Vagina (tissue), 2 donors: ENCODE data around the gene ESR1. TPM values are rescaled to one million over a fixed set of nuclear protein-coding genes. Genes with fewer than 3 reads are reported as not detected.

Experiments
- DNase-seq, 2 donors: peaks; one replicate each; pipeline ENCODE4 v3.0.0-alpha.2; 2017; ENCODE audit errors: extremely low spot score in 2 of 2
- H3K27ac ChIP-seq: fragments of 200-600 bp; sonication (generic); one replicate; pipeline ENCODE4 v1.5.1; 2019
- H3K27me3 ChIP-seq: fragments of 200-600 bp; sonication (generic); one replicate; pipeline ENCODE4 v1.5.1; 2019
- H3K36me3 ChIP-seq, 2 donors: fragments of 200-600 bp; sonication (generic); one replicate each; pipeline ENCODE4 v1.5.1; 2017 to 2019
- H3K4me1 ChIP-seq: fragments of 200-600 bp; sonication (generic); one replicate; pipeline ENCODE4 v1.5.1; 2019
- H3K4me3 ChIP-seq, 2 donors: fragments of 200-600 bp; sonication (generic); 1 replicate in 1 of 2; 2 replicates in 1 of 2; pipeline ENCODE4 v1.5.1; 2016 to 2019
- H3K9me3 ChIP-seq: fragments of 200-600 bp; sonication (generic); one replicate; pipeline ENCODE4 v1.5.1; 2019
- POLR2A ChIP-seq, 2 donors: fragments of 450-650 bp; IDR thresholded peaks; one replicate each; pipeline ENCODE4 v1.6.1; 2017; ENCODE audit warnings: antibody characterized with exemption in 2 of 2, mild to moderate bottlenecking in 2 of 2, moderate library complexity in 2 of 2
- POLR2AphosphoS5 ChIP-seq, 2 donors: sonication (generic); formaldehyde crosslinking; IDR thresholded peaks; one replicate each; pipeline ENCODE4 v1.9.0; 2017; ENCODE audit warnings: antibody characterized with exemption in 2 of 2, mild to moderate bottlenecking in 2 of 2, low read depth in 1 of 2; ENCODE audit not compliant: insufficient read depth in 1 of 2
- intact Hi-C: fragments of 100-400 bp; cut with DNase I; formaldehyde crosslinking; loops from one replicate; pipeline ENCODE4 v1.15.1; 2023
- total RNA-seq: library from RNA; depleted of rRNA; stranded (reverse); fragments of >200 nt; gene quantifications from one replicate; pipeline ENCODE4 v1.2.3, GENCODE V29; 2016
- TF ChIP-seq, protein P1 (sequence below), 3 experiments: fragments of 450-650 bp in 2 of 3; fragments of 200-600 bp in 1 of 3; sonication (generic) in 1 of 3; IDR thresholded peaks; one replicate each; pipeline ENCODE4 v1.5.1; 2017 to 2019; ENCODE audit warnings: antibody characterized with exemption in 3 of 3, mild to moderate bottlenecking in 2 of 3, moderate library complexity in 2 of 3

Gene ESR1
- total RNA-seq, 1 donor from 2014 or later, result 50.3 TPM

DNA sequence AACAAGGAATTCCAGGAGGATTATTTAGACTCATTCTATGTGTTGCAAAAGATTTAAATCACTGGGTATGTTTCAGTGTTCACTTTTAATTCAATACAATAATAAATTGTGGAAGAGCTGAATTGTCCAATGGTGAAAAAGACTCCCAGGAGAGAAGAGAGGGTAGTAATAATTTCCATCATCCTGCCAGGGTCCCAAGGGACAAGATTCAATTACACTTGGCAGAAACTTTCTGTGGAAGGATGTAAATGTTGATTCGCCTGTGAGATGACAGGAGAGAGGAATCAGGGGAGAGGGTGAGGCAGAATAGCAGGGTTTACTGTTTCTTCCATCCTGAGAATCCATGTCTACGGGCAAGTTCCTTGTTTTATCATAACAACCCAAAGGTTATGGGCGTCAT is 342.7 kb downstream of the ESR1 start:
- Histone ChIP-seq H3K9me3 (no peaks in the 10 kb centered on the region), H3K4me3 (no peak overlapping the region), H3K36me3 (peaks cover 0 to 43% of the 10 kb centered on the region in 2 donors), H3K27ac (no peak overlapping the region), H3K27me3 (no peaks in the 10 kb centered on the region), H3K4me1 (no peaks in the 10 kb centered on the region)
- TF ChIP-seq POLR2AphosphoS5 (IDR thresholded peaks at IDR 0.05; ENCODE audit: insufficient read depth in 1 of 2, low read depth in 1 of 2), result no peak
- no peak for TF ChIP-seq POLR2A (IDR thresholded peaks at IDR 0.05)
- TF ChIP-seq, protein P1, sequence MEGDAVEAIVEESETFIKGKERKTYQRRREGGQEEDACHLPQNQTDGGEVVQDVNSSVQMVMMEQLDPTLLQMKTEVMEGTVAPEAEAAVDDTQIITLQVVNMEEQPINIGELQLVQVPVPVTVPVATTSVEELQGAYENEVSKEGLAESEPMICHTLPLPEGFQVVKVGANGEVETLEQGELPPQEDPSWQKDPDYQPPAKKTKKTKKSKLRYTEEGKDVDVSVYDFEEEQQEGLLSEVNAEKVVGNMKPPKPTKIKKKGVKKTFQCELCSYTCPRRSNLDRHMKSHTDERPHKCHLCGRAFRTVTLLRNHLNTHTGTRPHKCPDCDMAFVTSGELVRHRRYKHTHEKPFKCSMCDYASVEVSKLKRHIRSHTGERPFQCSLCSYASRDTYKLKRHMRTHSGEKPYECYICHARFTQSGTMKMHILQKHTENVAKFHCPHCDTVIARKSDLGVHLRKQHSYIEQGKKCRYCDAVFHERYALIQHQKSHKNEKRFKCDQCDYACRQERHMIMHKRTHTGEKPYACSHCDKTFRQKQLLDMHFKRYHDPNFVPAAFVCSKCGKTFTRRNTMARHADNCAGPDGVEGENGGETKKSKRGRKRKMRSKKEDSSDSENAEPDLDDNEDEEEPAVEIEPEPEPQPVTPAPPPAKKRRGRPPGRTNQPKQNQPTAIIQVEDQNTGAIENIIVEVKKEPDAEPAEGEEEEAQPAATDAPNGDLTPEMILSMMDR (IDR thresholded peaks at IDR 0.05), result no peak
- intact Hi-C loops, result no loop called here
- no peak for DNase-seq

DNA sequence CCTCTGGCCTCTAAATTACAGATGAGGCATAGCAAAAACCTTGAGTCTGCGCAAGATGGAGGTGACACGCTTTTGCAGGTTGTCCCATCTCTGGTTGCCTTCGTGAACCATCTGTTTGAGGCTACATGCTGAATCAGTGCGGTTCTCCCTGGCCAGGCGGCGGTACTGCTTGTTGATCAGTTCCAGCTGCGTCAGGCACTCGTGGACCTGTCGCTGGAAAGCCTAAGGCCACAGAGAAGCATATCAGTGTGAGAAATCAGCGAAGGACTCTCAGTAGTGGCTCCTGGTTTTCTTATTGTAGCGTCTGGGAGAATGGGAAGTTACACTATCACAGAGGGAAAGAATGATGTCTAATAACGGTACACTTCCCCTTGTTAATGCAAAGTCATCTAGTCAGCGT is 344.4 kb downstream of the ESR1 start:
- intact Hi-C loops, result no loop called here
- no peaks in the 10 kb centered on the region for H3K9me3 ChIP-seq
- H3K27me3 ChIP-seq, result no peaks in the 10 kb centered on the region
- H3K36me3 ChIP-seq, result peaks cover 0 to 52% of the 10 kb centered on the region in 2 donors
- H3K27ac ChIP-seq, result no peak overlapping the region
- no peaks in the 10 kb centered on the region for H3K4me1 ChIP-seq
- TF ChIP-seq, protein P1 (IDR thresholded peaks at IDR 0.05), result no peak
- no peak for TF ChIP-seq POLR2A (IDR thresholded peaks at IDR 0.05)
- no peak for TF ChIP-seq POLR2AphosphoS5 (IDR thresholded peaks at IDR 0.05; ENCODE audit: insufficient read depth in 1 of 2, low read depth in 1 of 2)
- H3K4me3 ChIP-seq, result no peak overlapping the region
- DNase-seq, result no peak

- intact Hi-C loops, result no loop called here
These were observed 347.3 kb downstream of the ESR1 start for GRCh38 chr6:152154559-152155356.

GRCh38 chr6:152155792-152156191 is 348.3 kb downstream of the ESR1 start:
- Histone ChIP-seq H3K4me1 (no peaks in the 10 kb centered on the region), H3K36me3 (peaks cover 0 to 30% of the 10 kb centered on the region in 2 donors), H3K27me3 (no peaks in the 10 kb centered on the region), H3K4me3 (no peak overlapping the region), H3K27ac (no peak overlapping the region), H3K9me3 (no peaks in the 10 kb centered on the region)
- TF ChIP-seq POLR2A (IDR thresholded peaks at IDR 0.05) (no peak), POLR2AphosphoS5 (IDR thresholded peaks at IDR 0.05; ENCODE audit: insufficient read depth in 1 of 2, low read depth in 1 of 2) (no peak)
- TF ChIP-seq, protein P1 (IDR thresholded peaks at IDR 0.05), result no peak
- intact Hi-C loops, result no loop called here
- no peak for DNase-seq

More at GRCh38 chr6:152154559-152155356, 347.3 kb downstream of the ESR1 start:
- no peak for TF ChIP-seq POLR2AphosphoS5 (IDR thresholded peaks at IDR 0.05; ENCODE audit: insufficient read depth in 1 of 2, low read depth in 1 of 2)
- TF ChIP-seq, protein P1 (IDR thresholded peaks at IDR 0.05), result no peak
- TF ChIP-seq POLR2A (IDR thresholded peaks at IDR 0.05), result no peak
- Histone ChIP-seq H3K36me3 (peaks cover 0 to 36% of the 10 kb centered on the region in 2 donors), H3K9me3 (no peaks in the 10 kb centered on the region), H3K27me3 (no peaks in the 10 kb centered on the region), H3K27ac (no peak overlapping the region), H3K4me1 (no peaks in the 10 kb centered on the region), H3K4me3 (no peak overlapping the region)
- DNase-seq, result no peak

DNA sequence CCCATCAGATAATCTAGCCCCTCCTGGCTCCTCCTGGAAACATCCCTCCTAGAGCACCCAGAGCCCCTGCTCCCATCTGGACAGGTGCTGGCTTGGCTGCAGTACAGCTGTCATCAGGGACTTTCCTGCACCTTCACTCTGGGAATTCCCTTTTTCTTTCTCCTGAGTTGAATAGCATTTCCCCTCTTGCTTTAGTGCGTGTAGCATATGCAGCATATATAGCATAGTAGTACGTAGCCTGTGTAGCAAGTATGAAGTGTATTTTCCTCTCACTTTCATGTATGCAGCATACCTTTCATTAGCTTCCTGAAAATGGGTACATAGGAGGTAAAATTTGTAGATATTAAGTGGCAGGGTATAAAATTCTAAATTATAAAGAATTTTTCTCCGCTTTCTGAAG is 352.9 kb downstream of the ESR1 start:
- Histone ChIP-seq H3K4me1 (no peaks in the 10 kb centered on the region), H3K27me3 (no peaks in the 10 kb centered on the region), H3K27ac (no peak overlapping the region), H3K4me3 (no peak overlapping the region), H3K36me3 (peaks cover 0 to 14% of the 10 kb centered on the region in 2 donors), H3K9me3 (no peaks in the 10 kb centered on the region)
- TF ChIP-seq POLR2A (IDR thresholded peaks at IDR 0.05) (no peak), POLR2AphosphoS5 (IDR thresholded peaks at IDR 0.05; ENCODE audit: insufficient read depth in 1 of 2, low read depth in 1 of 2) (no peak)
- DNase-seq, result no peak
- intact Hi-C loops, result no loop called here
